HG03025 (cell line): ENCODE results near the gene CFI.

Source experiments
- ATAC-seq: cut with Tn5 transposase; IDR thresholded peaks from one replicate; pipeline ENCODE4 v1.9.1; 2021; ENCODE audit warnings: mild to moderate bottlenecking, moderate library complexity; ENCODE audit not compliant: unreplicated experiment, low FRiP score

The CFI gene

GRCh38 chr4:109699553-109700225, 102.1 kb downstream of the CFI start:
- no peak for ATAC-seq

DNA sequence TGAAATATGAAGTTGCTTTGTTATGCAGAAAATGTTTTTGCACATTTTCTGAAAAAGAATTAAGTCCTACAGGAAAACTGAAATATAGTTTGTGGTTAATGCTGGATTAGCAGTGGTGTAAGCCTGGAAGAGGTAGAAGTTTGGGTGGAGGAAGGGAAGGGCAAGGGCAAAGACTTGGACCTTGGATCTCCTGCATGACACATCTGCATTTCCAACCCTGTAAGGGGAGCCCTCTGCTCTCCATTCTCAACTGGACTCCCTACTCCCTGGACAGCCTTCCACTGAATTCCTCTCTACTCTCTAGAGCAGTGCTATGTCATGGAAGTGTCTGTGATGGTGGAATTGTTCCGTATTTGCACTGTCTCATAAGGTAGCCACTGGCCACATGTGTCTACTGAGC, 103.1 kb downstream of the CFI start:
- no peak for ATAC-seq

- ATAC-seq, result no peak
Measured at GRCh38 chr4:109691411-109691920, 110.3 kb downstream of the CFI start.
